GM18507 (cell line): ENCODE measurements around the gene PDIK1L.

Experiments
- DNase-seq: peaks from one replicate; pipeline ENCODE4 v3.0.0; 2011; ENCODE audit warnings: low read depth; ENCODE audit not compliant: insufficient read length; ENCODE audit errors: extremely low spot score
- FAIRE-seq: peaks from 2 replicates; lab custom pipeline; 2011; peaks lifted over from hg19 to GRCh38; lab: Jason Lieb, UNC

The PDIK1L gene

DNA sequence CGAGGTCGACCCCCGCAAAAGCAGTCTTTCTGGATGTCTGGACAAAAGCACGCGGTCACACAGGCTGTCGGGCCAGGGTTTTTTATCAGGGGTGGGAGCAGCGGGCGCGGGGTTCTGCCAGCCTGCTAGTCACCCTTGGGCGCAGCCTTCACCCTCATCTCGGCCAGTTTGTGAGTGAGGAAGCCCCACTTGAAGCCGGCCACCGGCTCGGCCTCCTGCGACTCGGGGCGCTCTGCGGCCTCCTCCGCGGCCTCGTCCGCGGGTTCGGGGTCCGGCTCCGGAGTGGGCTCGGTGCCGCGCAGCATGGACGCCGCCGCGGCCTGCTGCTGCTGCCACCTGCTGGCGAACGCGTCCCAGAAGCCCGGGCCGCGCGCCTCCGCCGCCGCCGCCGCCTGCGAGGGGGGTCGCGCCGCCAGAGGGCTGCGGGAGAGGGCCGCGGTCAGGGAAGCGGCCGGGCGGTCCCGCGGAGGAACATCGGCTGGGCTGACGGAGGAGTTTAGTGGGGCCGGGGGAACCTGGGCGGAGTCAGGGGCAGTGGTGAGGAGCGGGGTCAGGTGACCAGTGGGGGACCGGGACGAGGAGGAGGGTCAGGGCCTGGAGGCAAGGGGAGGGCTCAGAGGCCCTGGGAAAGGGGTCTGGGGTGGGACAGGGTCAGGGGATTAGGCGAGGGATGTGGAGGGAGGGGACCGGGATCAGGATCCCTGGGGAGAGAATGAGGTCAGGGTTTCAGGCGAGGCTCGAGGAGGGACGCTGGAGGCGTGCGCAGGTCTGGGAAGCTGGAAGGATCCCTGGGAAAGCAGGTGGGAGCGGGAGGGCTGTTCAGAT, 52.6 kb downstream of the PDIK1L start:
- no peak for FAIRE-seq

DNA sequence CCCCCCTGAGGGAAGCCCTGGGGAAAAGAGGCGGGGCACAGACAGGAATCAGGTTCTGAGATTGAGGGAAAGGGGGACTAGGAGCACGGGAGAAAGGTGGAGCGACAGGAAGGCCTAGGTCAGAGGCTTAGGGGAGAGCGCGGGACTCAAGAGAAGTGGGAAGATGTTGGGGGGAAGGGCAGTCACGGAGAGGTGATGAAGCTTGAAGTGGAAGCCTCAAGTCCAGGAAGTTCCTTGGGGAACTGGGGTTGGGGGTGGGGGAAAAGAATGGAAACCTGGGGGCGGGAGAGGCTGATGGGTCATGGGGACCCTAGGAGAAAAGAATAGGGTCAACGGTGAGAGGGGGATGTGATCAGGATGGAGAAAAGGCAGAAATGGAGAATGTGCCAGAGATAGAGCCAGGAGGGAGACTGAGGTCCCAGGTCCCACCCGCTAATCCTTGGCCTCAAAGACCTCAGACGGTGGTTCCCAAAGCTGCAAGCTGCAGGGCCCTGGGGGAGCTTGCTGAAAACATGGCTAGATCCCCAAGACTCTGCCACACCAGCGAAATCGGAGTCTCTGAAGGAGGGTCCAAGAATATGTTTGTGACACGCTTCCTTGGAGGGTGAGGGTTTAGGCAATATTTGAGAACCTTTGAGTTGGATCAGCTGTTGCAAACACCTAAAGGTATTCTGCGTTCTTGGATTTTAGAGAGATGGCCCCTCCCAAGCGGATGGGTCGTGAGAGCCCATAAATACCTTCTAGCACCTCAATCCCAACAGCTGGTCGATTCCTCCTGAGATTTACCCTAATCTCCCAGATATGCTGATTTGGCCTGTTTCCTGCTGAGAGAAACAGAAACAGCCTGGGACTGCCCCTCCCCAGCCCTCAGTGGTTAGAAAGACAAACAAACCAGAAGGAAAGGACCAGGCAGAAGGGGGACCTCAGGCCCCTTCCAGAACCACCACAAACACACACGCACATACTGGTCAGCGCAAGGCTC, 53.5 kb downstream of the PDIK1L start:
- FAIRE-seq (no peak), DNase-seq (no peak)

More for the DNA sequence above, 52.6 kb downstream of the PDIK1L start:
- DNase-seq: no peak

GRCh38 chr1:26166719-26167281, 55.2 kb downstream of the PDIK1L start:
- DNase-seq (no peak), FAIRE-seq (no peak)

- DNase-seq (no peak), FAIRE-seq (no peak)
These were observed 57.0 kb downstream of the PDIK1L start, which contains the start of gene C1orf232 for GRCh38 chr1:26168410-26169197. C1orf232 (minus strand) TSS chr1:26168963; CDS start chr1:26168499, 464 bp downstream.

- DNase-seq (no peak), FAIRE-seq (no peak)
These were observed 57.6 kb downstream of the PDIK1L start for GRCh38 chr1:26169198-26169554.

DNA sequence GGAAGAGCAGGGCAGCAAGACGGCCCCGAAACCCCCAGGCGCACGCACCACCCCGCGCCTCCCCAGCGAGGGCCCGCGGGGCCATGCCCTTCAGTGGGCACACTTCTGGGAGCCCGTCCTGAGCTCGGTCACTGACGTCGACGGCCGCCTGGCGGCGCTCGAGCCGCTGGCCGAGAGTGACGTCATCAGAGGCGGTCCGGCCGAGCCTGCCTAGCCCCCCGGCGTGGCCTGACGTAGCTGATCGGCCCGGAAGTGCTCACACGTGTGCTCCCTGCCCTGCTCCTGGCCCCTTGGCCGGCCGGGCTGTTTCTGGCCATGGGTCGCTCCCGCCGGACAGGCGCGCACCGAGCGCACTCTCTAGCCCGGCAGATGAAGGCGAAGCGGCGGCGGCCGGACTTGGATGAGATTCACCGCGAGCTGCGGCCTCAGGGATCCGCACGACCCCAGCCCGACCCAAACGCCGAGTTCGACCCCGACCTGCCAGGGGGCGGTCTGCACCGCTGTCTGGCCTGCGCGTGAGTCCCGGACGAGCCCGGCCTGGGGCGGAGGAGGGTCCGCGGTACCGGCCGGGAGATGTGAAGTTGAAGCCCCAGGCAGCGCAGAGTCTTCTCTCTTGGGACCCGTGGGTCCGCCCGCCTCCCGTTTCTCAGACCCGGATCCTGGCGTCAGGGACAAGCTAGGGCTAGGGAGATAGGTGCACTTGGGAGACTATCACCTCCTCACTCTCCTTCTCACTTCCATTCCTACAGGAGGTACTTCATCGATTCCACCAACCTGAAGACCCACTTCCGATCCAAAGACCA, 58.2 kb downstream of the PDIK1L start, which contains the start of gene ZNF593:
TSS of gene ZNF593 (plus strand) at position 240 of the 803 bp plus-strand sequence. CDS start at position 316, 76 bp downstream.
- FAIRE-seq (peak; percentile 97), DNase-seq (peak; percentile 100)

DNA sequence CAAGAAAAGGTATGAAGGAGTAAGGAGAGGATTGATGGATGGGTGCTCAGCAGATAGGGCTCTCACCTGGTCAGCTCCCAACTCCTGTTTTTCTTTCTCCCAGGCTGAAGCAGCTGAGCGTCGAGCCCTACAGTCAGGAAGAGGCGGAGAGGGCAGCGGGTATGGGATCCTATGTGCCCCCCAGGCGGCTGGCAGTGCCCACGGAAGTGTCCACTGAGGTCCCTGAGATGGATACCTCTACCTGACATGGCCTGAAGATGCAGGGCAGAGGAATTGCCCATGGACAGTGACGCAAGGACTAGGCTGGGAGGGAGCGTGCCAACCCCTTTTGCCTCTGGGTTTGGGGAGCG, 58.8 kb downstream of the PDIK1L start:
- FAIRE-seq (no peak), DNase-seq (no peak)

DNA sequence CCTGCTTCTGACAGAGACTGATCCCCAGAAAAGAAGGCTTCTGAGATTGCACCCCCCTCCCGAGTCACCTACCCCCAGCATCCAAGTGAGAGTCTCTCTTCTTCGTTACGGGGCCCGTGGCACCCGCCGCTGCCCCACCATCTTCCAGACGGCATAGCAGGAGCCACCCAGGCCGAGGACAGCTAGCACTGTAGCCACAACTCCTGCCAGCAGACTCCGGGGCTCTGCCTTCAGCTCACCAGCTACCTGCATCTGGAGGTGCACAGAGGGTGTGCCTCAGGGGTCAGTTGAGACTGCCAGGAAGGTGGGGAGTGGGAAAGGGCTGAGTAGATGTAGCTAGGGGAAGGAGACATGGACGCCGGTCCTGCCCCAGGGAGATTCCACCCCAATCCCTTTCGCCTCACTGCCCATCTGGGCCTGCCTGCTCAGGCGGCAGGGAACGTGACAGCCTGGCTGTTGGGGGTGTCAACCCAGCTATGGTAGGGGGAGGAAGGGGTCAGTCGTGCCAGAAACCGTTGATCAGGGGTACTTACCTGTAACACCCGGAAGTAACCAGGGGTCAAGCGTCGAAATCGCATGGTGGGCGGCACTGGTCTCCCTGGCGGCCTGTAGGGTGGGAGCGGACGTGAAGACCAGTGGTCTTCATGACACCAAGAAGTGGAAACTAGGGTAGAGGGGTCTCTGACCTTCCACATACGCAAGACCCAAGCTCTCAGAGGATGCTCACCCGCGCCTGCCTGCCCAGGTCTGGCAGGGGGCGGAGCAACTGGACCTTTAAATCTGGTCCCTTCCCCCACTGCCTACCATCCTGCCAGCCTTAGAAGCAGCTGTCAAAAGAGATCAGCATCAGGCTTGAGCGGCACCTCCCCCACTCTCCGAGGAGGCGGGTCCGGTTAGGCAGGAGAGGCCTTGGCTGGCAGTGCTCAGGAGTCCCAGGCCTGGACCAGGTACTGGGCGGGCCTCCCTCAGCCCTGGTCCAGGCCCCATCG, 59.8 kb downstream of the PDIK1L start, which contains the start of gene ZNF593OS:
TSS of gene ZNF593OS (minus strand) at position 749 of the 989 bp plus-strand sequence. CDS start at position 578, 171 bp downstream.
- DNase-seq (no peak), FAIRE-seq (no peak)
